Erythroblast (primary cell): Measurements from ENCODE around the gene ARID1B.

Source experiments
- GATA1 ChIP-seq: IDR thresholded peaks from 2 replicates; pipeline ENCODE4 v1.6.1; 2011; ENCODE audit warnings: low read depth, mild to moderate bottlenecking, control low read depth, low read length, moderate library complexity
- POLR2A ChIP-seq: IDR thresholded peaks from 2 replicates; pipeline ENCODE4 v1.6.1; 2011; ENCODE audit warnings: mild to moderate bottlenecking, low read length

DNA sequence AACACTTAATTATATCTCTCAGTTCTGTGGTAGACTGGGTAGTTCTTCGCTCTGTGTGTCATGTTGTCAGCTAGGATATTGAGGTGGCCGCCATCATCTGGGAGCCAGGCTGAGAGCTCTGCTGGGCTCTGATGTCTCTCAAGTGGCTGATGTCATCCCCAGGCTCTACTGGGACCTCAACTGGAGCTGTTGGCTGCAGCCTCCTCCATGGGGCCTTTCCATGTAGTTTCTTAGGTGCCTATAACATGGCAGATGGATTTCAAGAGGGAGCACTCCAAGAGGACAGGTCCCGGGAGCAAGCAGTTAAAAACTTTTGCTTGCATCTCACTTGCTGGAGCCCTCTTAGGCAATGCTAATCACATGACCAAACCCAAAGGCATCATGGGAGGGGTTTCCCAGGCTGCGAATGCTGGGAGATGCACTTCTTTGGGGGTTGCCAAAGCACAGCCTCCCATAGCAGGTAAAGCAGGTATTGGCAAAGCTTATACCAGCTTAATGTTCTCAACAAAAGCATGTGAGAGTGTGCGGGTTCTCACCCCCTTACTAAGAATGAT lies 416.3 kb downstream of the ARID1B start:
- no peak for TF ChIP-seq POLR2A
- no peak for TF ChIP-seq GATA1
